AG08395 (cell line): Measurements from ENCODE around the gene ZFPM1.

Experiments
- DNase-seq: peaks from one replicate; pipeline ENCODE4 v3.0.0; 2012; ENCODE audit warnings: mixed read lengths, low spot score

The ZFPM1 gene

DNA sequence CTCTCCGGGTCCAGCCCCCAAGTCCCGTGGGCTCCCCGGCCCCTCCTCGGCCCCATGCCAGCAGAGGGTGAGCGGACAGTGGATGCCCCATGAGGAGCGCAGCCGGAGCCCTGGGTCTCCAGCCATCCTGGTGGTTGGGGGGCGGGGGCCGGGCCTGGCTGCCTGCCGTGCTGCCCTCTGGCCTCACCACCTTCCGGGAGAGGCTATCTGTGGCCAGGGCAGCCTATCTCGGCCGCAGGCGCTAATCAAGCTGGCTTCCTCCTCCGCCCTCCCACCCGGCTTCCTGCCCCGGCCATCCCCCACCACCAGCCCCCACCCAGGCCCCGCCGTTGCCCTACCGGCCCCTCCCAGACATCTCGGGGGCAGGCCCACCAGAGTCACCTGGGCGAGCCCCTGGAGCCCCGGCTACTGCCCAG, 46.8 kb downstream of the ZFPM1 start:
- no peak for DNase-seq

DNA sequence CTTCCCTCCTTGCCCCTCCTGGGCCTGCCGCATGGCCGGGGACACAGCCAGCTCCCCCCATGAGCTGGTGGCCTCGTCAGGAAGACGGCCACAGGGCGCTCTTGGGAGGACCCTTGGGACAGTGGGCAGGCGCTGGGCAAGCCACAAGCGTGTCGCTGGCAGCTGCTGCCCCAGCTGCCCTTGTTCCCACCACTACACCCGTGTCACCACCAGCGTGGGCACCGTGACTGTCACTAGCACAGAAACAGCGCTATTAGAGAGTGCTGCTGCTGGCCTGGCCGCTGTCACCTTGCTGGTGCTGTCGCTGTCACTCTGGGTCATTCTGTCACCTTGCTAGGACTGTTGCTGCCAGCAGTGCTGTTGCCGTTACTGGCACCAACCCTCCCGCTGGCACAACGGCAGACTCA, 47.2 kb downstream of the ZFPM1 start:
- DNase-seq, result no peak

DNA sequence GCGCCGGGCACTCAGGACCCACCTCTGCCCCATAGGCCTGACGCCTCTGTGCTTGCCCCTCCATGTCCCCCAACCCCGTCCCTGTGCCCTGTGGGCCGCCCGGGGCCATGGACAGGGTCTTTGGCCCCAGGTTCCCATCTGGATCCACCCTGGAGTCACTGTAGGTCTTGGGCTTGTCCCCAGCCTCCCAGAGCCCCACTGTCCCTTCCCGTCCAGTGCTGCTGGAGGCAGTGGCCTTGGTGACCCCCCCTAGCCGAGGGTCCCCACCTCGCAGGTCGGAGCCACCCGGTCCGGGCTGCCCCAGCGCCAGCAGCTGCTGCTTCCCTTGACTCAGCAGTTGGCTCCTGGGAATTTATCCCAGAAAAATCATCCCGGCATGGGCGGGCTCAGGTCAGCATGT, 49.3 kb downstream of the ZFPM1 start:
- DNase-seq, result no peak

DNA sequence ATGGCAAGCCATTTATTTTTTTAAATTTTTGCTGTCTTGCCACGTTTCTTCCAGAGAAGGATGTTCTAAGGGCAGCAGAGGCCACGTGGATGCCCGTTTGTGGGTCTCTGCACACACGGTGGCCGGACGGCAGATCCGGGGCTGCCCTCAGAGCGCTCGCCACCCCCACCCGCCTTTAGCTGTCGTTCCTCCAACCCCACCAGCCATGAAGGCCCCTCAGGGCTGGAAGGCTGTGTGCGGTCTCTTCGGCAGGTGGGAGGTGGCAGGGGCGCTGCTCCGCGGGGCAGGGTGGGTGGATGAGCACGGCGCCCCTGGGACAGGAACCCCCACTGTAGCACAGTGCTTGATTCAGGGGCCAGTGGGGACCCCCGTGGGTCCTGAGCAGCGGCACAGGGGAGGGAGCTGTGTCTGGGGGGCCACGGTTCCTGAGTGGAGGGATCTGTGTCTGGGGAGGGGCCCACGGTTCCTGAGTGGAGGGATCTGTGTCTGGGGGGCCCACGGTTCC, 49.7 kb downstream of the ZFPM1 start:
- DNase-seq, result no peak

DNA sequence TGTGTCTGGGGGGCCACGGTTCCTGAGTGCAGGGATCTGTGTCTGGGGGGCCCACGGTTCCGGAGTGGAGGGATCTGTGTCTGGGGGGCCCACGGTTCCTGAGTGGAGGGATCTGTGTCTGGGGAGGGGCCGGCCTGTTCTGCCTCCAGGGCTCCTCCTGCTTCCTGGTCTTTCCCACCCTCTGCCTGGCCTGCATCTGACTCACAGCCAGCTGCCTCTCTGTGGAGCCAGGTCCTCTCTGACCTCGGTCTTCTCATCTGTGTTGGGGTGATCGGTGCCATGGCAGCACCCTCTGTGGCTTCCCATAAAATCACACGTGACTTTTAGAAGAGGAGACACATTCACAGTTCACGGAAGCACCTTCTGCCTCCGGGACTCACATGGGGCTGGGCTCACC, 50.3 kb downstream of the ZFPM1 start:
- DNase-seq, result no peak

DNA sequence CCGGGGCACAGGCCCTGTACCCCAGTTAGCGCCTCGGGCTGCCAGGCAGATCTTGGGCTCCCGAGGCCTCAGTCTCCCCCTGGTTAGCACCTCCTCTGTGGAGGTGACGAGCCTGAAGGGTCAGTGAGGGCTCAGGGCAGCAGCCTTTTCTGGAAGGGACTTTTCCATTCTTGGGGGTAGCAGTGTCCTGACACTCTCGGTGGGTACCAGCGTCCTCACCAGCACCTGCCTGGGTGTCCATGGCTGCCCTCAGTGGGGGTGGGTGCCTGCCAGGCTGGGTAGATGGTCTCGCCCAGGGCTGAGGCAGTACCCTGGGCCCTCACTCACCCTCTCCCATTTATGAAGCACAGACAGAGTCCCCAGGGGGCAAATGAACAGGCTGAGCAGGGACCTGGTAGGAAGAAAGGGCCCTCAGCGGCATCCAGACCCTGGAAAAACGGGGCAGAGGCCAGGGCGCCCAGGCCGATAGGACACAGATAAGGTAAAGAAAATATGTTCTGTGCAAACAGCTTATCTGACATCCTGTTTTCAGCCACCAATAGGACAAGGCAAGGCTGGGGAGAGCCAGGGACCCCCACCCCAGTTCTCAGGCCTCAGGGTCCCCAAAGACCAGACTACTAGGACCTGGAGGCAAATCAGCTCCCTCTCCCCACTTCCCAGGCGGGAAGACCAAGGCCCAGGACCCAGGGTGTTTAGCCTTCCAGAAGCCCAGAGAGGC, 50.9 kb downstream of the ZFPM1 start:
- no peak for DNase-seq

DNA sequence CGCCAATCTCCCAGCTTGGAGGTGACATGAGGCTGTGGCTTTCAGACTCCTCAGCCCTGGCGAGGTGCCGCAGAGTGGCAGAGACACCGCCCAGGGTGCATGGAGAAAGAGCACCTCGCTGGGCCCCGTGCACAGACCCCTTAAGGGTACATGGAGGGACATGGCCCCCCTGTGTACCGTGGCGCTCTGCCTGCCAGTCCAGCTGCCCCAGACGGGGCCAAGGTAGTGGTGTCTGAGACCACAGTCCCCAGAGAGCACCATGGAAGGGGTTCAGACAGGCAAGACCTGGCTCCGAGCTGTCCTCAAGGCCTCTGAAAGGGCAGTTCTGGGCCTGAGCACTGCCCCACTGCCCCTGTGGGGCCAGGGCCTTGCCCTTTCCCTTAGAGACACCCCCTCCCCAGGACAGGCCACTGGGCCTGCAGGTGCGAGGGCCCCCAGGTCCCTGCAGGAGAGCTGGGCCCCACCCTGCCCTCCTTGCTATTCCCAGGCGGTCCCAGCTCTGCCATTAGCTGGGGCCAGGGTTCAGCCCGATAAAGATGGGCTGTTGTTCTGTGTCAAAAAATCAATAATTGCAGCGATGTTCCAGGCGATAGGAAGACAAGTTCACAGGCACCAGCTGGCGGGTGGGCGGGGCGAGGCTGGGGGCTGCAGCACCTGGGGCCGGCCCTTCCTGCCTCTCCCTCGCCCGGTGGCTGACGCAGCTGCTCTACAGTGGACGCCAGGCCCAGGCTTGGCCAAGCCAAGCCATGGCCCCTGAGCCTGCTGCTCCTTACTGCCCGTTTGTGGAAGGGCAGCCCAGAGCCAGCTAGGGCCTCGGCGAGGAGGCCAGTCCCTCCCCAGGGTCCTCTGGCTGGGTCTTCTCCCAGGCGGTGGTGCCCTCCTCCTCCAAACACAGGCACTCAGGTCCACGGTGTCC, 51.7 kb downstream of the ZFPM1 start:
- no peak for DNase-seq

DNA sequence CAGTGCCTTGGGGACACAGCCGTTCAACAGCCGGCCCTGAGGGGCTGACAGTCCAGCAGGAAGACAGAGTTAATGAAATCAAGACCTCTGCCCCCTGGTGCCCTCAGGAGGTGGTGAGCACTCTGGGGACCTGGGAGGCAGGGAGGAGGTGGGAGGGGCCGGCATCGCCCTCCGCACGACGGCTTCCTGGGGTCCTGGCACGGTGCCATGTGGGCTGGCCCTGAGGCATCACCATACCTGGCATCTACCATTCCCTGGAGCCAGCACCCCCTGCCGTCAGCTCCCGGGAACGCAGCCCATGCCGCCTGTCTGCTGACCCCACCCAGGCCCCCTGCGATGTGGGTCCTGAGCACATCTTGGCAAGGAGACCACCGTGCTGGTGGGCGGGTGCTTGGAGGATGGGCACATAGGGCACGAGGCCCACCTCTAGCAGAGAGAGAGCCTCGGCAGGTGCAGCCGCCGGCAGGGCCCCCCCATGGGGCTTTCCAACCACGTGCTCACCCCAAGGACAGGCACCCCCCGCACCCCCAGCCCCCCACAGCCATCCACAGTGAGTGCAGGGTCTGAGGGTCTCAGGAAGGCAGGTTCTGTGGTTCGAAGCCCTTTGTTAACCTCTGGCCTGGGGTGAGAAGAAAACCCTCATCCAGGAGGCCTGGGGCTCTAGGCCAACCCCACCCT, 52.5 kb downstream of the ZFPM1 start:
- no peak for DNase-seq

DNA sequence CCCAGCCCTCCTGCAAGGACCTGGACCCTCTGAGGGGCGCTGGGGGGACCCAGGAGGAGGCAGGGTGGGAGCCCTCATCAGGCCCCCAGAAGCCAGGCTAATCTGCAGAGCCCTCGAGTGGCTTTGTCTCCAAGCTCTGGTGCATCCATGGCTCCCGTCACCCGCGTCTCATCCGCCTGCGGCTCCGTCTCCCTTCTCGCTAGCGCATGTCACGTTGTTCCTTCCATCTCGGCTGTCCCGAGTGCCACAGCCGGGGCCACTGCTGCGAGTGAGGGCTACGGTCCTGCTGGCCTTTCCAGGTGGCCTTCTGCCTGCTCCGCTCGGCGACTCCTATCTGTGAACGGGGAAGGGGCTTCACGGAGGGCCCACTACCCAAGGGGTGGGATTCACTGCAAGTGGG, 53.6 kb downstream of the ZFPM1 start:
- DNase-seq, result no peak

DNA sequence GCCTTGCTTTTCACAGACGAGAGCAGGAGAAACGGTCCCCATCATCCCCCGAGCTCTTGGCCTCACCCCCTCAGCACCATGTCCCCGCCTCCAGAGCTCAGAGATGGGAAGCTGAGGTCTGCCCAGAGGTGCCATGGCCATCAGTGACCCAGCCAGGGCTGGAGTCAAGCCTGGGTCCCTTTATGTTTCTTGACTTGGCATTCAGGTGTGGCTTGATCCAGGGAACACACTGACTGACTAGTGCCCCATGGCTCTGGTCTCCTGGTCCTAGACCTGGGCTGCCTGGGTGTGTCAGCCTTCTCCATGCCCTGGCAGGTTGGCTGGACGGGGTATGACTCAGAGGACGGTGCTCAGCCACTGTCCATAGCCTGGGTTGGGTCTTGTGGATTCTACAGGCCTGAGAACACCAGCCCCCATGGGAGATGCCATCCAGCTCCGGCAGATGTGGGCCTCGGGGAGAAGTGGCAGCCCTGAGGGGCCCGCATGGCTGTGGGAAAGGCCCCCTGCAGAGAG, 54.2 kb downstream of the ZFPM1 start:
- no peak for DNase-seq

DNA sequence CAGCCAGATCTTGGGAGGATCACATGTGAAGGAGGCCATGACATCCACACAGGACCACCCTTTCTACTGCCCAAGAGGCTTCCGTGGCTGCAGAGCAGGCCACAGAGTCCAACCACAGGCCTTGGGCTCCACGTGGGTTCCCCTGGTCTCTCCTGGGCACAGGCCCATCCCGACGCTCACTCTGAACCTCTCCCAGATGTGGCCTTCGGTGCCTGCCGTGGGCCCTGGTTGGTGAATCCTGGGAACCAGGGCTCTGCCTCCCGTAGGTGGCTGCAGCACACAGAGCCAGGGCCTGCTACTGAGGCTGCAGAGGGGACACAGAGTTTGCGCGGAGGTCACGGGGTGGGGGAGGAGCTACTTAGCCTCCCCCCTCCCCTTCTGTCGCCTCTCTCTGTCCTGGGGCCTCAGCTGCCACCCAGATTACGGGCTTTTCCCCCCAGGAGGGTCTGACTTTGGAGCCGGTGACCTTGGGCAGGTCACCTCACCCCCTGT, 55.3 kb downstream of the ZFPM1 start:
- DNase-seq, result no peak

DNA sequence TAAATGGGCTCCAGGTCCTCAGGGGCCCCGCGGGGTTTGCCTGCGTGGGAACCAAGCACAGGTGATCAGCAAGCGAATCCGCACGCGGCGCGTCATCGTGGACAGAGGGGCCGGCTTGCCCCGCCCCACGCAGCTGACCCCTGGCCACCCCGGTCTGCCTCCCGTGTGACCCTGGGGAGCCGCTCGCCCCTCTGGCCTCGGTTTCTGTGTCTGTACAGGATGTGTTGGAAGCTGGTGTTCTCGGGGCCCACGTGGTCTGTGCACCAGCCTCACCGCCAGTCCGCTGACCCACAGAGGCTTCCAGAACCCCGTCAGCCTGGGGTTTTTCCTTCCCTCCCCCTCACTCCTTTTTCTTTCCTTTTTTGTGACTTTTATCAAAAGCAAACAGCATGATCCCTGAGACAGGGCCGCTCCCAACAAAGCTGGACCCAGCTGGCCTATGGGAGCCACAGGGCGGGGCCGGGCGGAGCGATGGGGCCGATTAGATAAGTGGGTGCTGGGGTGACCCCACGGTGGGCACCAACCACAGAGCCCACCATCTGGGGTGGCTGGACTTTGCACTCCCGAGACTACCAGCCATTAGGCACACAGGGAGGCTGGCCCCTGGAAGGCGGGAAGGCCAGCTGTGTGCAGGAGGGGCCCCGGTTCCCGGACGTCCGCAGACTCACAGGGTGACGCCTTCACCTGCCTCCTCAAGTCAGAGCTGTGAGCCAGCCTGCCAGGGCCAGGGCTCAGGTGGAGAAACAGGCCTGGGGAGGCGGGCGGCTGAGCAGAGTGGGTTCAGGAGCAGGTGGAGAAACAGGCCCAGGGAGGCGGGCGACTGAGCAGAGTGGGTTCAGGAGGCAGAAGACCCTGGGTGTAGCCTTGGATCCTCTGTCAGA, 56.0 kb downstream of the ZFPM1 start:
- DNase-seq, result no peak

DNA sequence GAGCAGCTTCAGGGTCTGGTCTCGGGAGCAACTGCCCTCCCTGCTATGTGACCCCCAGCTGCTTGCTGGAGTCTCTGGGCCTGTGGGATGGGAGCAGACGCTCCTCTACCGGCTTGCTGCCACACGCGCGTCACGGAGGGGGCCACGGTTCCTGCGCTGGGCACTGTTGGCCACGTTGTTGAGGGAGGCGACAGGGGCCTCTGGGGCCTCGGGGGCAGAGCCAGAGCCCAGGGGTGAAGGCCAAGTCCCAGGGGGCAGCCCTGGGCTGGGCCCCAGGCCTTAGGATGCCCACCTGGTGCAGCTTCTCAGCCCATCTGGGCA, 56.6 kb downstream of the ZFPM1 start:
- DNase-seq, result no peak

DNA sequence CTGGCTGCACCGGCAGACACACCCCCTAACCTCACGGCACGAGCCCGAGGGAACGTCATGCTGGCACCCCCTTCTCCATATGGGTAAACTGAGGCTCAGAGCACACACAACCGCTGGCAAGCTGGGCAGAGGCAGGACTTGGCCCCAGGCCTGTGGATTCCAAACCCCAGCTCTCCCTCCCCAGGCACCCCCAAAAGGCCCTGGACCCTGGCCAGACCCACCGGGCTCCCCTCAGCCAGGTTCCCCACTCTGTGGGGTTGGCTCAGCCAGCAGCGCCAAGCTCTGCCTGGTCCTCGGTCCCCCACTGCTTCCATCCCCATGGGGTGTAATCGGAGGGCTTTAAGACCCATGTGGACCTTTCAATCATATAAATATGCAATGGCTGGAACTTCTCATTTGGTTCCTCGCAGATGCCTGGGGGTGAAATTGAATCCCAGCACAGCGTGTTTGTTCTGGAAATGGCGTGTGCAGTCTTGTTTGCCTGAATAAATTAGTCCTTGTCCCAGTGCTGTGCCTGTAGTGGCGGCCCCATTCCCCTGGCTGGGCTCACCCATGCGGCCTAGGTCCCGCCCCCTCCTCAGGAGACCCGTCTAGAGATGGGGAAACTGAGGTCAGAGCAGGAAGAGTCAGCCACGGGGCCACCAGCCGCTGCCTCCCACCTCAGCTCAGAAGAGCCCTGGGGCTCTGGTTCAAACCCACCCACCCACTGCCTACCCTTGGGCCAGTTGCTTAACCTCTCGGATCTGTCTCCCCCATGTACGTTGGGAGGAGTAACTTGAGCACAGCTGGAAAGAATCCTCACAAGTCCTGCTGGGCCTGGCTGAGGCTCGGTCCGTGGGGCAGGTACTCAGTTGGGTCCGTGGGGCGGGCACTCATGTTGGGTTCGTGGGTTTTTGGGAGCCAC, 57.3 kb downstream of the ZFPM1 start:
- no peak for DNase-seq

DNA sequence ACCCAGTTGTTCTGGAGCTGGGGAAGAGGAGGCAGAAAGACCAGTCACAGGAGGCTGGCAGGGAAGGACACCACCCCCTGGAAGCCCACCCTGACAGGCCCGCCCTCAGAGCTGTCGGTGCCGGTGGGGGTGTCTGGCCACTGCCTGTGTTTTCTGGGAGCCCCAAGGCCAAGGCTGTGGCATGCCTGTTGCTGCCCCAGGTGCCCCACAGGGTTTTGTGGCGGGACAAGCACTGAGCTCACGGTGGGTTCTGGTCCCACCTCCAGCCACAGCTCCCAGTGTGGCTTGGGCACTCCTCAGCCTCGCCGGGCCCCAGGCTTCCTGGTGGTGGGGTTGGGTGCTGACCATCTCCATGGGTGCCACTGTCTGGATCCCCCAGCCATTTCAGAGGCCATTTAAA, 58.0 kb downstream of the ZFPM1 start:
- DNase-seq, result no peak

DNA sequence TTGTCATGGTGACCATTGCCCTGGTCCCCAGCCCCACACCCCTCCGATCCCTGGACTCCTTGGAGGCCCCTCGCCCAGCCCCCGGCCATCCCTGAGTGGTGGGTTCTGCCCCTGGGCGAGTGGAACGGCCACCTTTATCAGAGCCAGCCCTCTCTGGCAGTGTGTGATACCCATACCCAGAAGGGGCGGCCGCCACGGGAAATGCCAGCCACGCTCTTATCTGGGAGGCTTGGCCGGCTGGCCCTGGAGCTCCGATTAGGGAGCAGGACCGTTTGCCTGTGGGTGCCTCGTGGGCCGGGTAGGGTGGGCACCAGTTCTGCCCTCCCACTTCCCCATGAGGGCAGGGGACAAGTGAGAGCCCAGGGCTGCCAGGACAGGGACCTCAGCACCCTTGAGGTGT, 58.8 kb downstream of the ZFPM1 start:
- no peak for DNase-seq

DNA sequence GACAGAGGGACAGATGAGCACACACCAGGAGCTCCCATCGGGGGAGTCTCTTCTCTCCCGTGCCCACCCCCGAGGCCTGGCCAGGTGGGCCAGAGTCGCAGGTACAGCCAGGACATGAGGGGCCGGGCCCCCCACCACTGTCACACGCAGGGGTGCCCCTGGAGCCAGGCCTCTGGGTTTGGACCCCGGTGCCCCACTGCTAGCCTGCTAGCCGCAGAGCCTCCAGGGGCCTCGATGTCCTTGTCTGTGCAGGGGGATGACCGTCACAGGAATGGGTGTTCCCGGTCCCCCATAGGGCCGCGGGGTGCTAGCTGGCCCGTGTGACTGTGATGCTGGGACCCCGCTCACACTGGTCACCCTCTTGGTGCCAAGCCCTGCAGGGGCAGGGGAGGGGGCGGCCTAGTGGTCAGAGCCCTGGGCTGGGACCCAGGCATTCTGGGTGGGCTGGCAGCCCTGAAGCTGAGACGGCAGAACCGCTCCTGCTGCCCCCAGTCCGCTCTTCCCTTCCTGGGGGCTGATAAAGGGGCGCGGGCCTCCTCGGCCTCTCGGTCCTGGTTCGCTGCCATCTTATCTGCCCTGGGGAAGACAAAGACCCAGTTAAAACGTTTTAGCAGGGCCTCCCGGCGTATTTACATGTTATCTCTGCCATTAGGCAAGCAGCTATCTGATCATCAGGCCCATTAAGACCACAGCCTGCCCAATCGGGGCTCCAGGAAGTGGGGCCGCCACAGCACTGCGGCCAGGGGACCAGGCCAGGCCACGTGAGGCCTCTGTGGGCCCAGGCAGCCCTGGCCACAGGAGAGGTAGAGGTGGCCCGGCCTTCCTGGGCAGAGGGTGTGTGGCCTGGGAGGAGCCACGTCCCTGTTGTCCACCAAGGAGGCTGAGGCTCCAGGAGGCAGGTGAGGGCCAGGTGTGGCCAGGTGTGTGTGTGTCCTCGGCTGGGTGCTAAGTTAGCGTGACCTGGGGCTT, 59.9 kb downstream of the ZFPM1 start:
- no peak for DNase-seq

DNA sequence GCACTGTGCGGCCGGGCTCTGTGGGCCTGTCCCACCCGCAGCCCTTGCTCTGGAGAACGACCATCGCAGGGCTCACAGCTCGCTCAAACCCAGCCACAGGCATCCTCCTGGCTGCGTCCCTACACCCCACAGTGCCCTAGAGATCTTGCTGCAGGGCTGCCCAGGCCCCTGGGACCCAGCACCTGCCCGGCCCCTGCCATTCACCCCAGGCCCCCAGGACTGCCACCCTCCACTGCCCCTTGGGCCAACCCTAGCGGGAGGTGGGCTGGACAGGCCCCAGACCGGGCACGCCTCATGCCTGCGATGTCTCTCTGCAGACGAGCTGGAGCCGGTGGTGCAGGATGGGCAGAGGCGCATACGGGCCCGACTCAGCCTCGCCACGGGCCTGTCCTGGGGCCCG, 61.0 kb downstream of the ZFPM1 start:
- DNase-seq, result no peak
